ENCODE data around the gene TRIM59.

The TRIM59 gene

GRCh38 chr3:160448845-160449635 lies 546 bp downstream of the TRIM59 start:
- Histone ChIP-seq H3K27me3 (ENCODE audit: insufficient read depth, low read length, poor library complexity, severe bottlenecking) (no peaks in the 10 kb centered on the region), H3F3A (ENCODE audit: low read depth) (no peaks in the 10 kb centered on the region), H3K9me2 (replicated peaks; ENCODE audit: low read depth, low read length) (no peaks in the 10 kb centered on the region), H4K20me1 (ENCODE audit: insufficient read depth, low read length, poor library complexity, severe bottlenecking) (no peaks in the 10 kb centered on the region), H3K36me3 (ENCODE audit: insufficient read depth, low read length) (no peaks in the 10 kb centered on the region), H3K9ac (ENCODE audit: low read depth, low read length, poor library complexity, severe bottlenecking) (no peak overlapping the region), H3K79me2 (ENCODE audit: insufficient read depth, low read length) (no peaks in the 10 kb centered on the region), H2AFZ (ENCODE audit: low read length) (no peak overlapping the region), H3K9me3 (ENCODE audit: insufficient read depth, low read depth, low read length) (no peaks in the 10 kb centered on the region), H3K4me3 (ENCODE audit: low read length, poor library complexity, severe bottlenecking) (no peak overlapping the region), H3K4me1 (ENCODE audit: insufficient read depth, low read length, poor library complexity, severe bottlenecking) (no peaks in the 10 kb centered on the region), H3K4me2 (ENCODE audit: low read depth, low read length, poor library complexity, severe bottlenecking) (no peak overlapping the region)
- TF ChIP-seq CTCF (conservative IDR thresholded peaks at IDR 0.05; ENCODE audit: low read length), result no peak
- TF ChIP-seq EZH2phosphoT487 (IDR thresholded peaks at IDR 0.05; ENCODE audit: borderline replicate concordance), result no peak

- no peak overlapping the region for H3K4me2 ChIP-seq (ENCODE audit: low read depth, low read length, poor library complexity, severe bottlenecking)
- no peaks in the 10 kb centered on the region for H3K79me2 ChIP-seq (ENCODE audit: insufficient read depth, low read length)
Observed at GRCh38 chr3:160447544-160447943, 2.0 kb downstream of the TRIM59 start.

GRCh38 chr3:160446522-160447056 lies 3.0 kb downstream of the TRIM59 start:
- H3K4me1 ChIP-seq (ENCODE audit: insufficient read depth, low read length, poor library complexity, severe bottlenecking), result no peaks in the 10 kb centered on the region
- no peaks in the 10 kb centered on the region for H3K9me3 ChIP-seq (ENCODE audit: insufficient read depth, low read depth, low read length)
- H3K27me3 ChIP-seq (ENCODE audit: insufficient read depth, low read length, poor library complexity, severe bottlenecking), result no peaks in the 10 kb centered on the region
- H3K4me3 ChIP-seq (ENCODE audit: low read length, poor library complexity, severe bottlenecking), result no peak overlapping the region
- no peak overlapping the region for H3K9ac ChIP-seq (ENCODE audit: low read depth, low read length, poor library complexity, severe bottlenecking)
- TF ChIP-seq CTCF (conservative IDR thresholded peaks at IDR 0.05; ENCODE audit: low read length), result no peak
- no peak for TF ChIP-seq EZH2phosphoT487 (IDR thresholded peaks at IDR 0.05; ENCODE audit: borderline replicate concordance)
- no peaks in the 10 kb centered on the region for H3K79me2 ChIP-seq (ENCODE audit: insufficient read depth, low read length)
- H2AFZ ChIP-seq (ENCODE audit: low read length), result no peak overlapping the region
- H3K36me3 ChIP-seq (ENCODE audit: insufficient read depth, low read length), result no peaks in the 10 kb centered on the region
- no peaks in the 10 kb centered on the region for H3K9me2 ChIP-seq (replicated peaks; ENCODE audit: low read depth, low read length)
- no peaks in the 10 kb centered on the region for H3F3A ChIP-seq (ENCODE audit: low read depth)
- no peaks in the 10 kb centered on the region for H4K20me1 ChIP-seq (ENCODE audit: insufficient read depth, low read length, poor library complexity, severe bottlenecking)
- H3K4me2 ChIP-seq (ENCODE audit: low read depth, low read length, poor library complexity, severe bottlenecking), result no peak overlapping the region

More at GRCh38 chr3:160447544-160447943, 2.0 kb downstream of the TRIM59 start:
- no peaks in the 10 kb centered on the region for H3K4me1 ChIP-seq (ENCODE audit: insufficient read depth, low read length, poor library complexity, severe bottlenecking)
- H3K4me3 ChIP-seq (ENCODE audit: low read length, poor library complexity, severe bottlenecking), result no peak overlapping the region
- no peaks in the 10 kb centered on the region for H3K36me3 ChIP-seq (ENCODE audit: insufficient read depth, low read length)
- no peaks in the 10 kb centered on the region for H3K9me2 ChIP-seq (replicated peaks; ENCODE audit: low read depth, low read length)
- H3K27me3 ChIP-seq (ENCODE audit: insufficient read depth, low read length, poor library complexity, severe bottlenecking), result no peaks in the 10 kb centered on the region
- no peaks in the 10 kb centered on the region for H4K20me1 ChIP-seq (ENCODE audit: insufficient read depth, low read length, poor library complexity, severe bottlenecking)
- TF ChIP-seq EZH2phosphoT487 (IDR thresholded peaks at IDR 0.05; ENCODE audit: borderline replicate concordance), result no peak
- TF ChIP-seq CTCF (conservative IDR thresholded peaks at IDR 0.05; ENCODE audit: low read length), result no peak
- H3F3A ChIP-seq (ENCODE audit: low read depth), result no peaks in the 10 kb centered on the region
- H2AFZ ChIP-seq (ENCODE audit: low read length), result no peak overlapping the region
- H3K9ac ChIP-seq (ENCODE audit: low read depth, low read length, poor library complexity, severe bottlenecking), result no peak overlapping the region
- no peaks in the 10 kb centered on the region for H3K9me3 ChIP-seq (ENCODE audit: insufficient read depth, low read depth, low read length)
